Stimulated activated CD8-positive, alpha-beta memory T cell treated with anti-CD3 and anti-CD28 coated beads, Interleukin-4, amount 100 ng/mL, for 48 hours (primary cell): ENCODE measurements around the gene TJP3.

Experiments used
- DNase-seq: peaks from one replicate; pipeline ENCODE4 v3.0.0-alpha.2; 2020

The TJP3 gene

GRCh38 chr19:3716147-3716668 lies 8.0 kb downstream of the TJP3 start:
- no peak for DNase-seq

GRCh38 chr19:3719868-3720267 lies 11.7 kb downstream of the TJP3 start:
- no peak for DNase-seq

- no peak for DNase-seq
Observed at GRCh38 chr19:3720349-3720917, 12.2 kb downstream of the TJP3 start.

GRCh38 chr19:3721131-3721886 lies 13.1 kb downstream of the TJP3 start:
- DNase-seq = peak; percentile 94

- no peak for DNase-seq
Observed at GRCh38 chr19:3721887-3722442, 13.8 kb downstream of the TJP3 start.

GRCh38 chr19:3722443-3723109 lies 14.4 kb downstream of the TJP3 start:
- no peak for DNase-seq

- no peak for DNase-seq
Observed at GRCh38 chr19:3723110-3723488, 14.9 kb downstream of the TJP3 start.

GRCh38 chr19:3723883-3724282 lies 15.7 kb downstream of the TJP3 start:
- no peak for DNase-seq

GRCh38 chr19:3725121-3725520 lies 16.9 kb downstream of the TJP3 start:
- no peak for DNase-seq

- no peak for DNase-seq
Observed at GRCh38 chr19:3725640-3726310, 17.6 kb downstream of the TJP3 start.

GRCh38 chr19:3730457-3730958 lies 22.3 kb downstream of the TJP3 start:
- no peak for DNase-seq

GRCh38 chr19:3732108-3732507 lies 23.9 kb downstream of the TJP3 start:
- DNase-seq = no peak

- DNase-seq = no peak
Observed at GRCh38 chr19:3733549-3734309, 25.5 kb downstream of the TJP3 start.

GRCh38 chr19:3734310-3734600 lies 26.1 kb downstream of the TJP3 start:
- no peak for DNase-seq

GRCh38 chr19:3736106-3736724 lies 28.0 kb downstream of the TJP3 start:
- DNase-seq = no peak

- no peak for DNase-seq
Observed at GRCh38 chr19:3737487-3738205, 29.5 kb downstream of the TJP3 start.

GRCh38 chr19:3738477-3739220 lies 30.5 kb downstream of the TJP3 start:
- no peak for DNase-seq

- DNase-seq = no peak
Observed at GRCh38 chr19:3740431-3740830, 32.2 kb downstream of the TJP3 start.

GRCh38 chr19:3743486-3743885 lies 35.3 kb downstream of the TJP3 start:
- DNase-seq = no peak

GRCh38 chr19:3745363-3746045 lies 37.3 kb downstream of the TJP3 start:
- DNase-seq = no peak
